ENCODE measurements around the gene PRMT1. TPM values are rescaled to one million over a fixed set of nuclear protein-coding genes. Genes with fewer than 3 reads are reported as not detected.

The PRMT1 gene
- total RNA-seq, 1 donor from 2014 or later: 90.8 TPM

GRCh38 chr19:49710372-49710951, 33.4 kb downstream of the PRMT1 start:
- intact Hi-C loops (cut with DNase I): no loop called here
- no peaks in the 10 kb centered on the region for H3K9me3 ChIP-seq
- TF ChIP-seq CTCF (IDR thresholded peaks at IDR 0.05): no peak
- no peaks in the 10 kb centered on the region for H3K4me1 ChIP-seq
- H3K4me3 ChIP-seq: no peak overlapping the region
- no peaks in the 10 kb centered on the region for H3K36me3 ChIP-seq
- H3K27ac ChIP-seq: no peak overlapping the region
- DNase-seq (no peak), ATAC-seq (no peak)
- no peaks in the 10 kb centered on the region for H3K27me3 ChIP-seq

GRCh38 chr19:49712397-49712859, 35.4 kb downstream of the PRMT1 start:
- Histone ChIP-seq H3K4me3 (no peak overlapping the region), H3K9me3 (no peaks in the 10 kb centered on the region), H3K36me3 (no peaks in the 10 kb centered on the region), H3K4me1 (peaks cover 3% of the 10 kb centered on the region), H3K27ac (no peak overlapping the region), H3K27me3 (no peaks in the 10 kb centered on the region)
- intact Hi-C loops (cut with DNase I): no loop called here
- ATAC-seq (peak; percentile 28), DNase-seq (no peak)
- no peak for TF ChIP-seq CTCF (IDR thresholded peaks at IDR 0.05)

GRCh38 chr19:49713236-49713845, 36.3 kb downstream of the PRMT1 start:
- Histone ChIP-seq H3K27me3 (no peaks in the 10 kb centered on the region), H3K27ac (no peak overlapping the region), H3K4me3 (no peak overlapping the region), H3K4me1 (peaks cover 5% of the 10 kb centered on the region), H3K36me3 (no peaks in the 10 kb centered on the region), H3K9me3 (no peaks in the 10 kb centered on the region)
- DNase-seq (no peak), ATAC-seq (no peak)
- intact Hi-C loops (cut with DNase I): no loop called here
- TF ChIP-seq CTCF (IDR thresholded peaks at IDR 0.05): no peak

GRCh38 chr19:49716154-49716553, 39.1 kb downstream of the PRMT1 start:
- no peaks in the 10 kb centered on the region for H3K9me3 ChIP-seq
- intact Hi-C loops (cut with DNase I): no loop called here
- peaks cover 5% of the 10 kb centered on the region for H3K4me1 ChIP-seq
- no peak overlapping the region for H3K4me3 ChIP-seq
- H3K27ac ChIP-seq: no peak overlapping the region
- DNase-seq (no peak), ATAC-seq (peak; percentile 43)
- H3K36me3 ChIP-seq: no peaks in the 10 kb centered on the region
- no peak for TF ChIP-seq CTCF (IDR thresholded peaks at IDR 0.05)
- H3K27me3 ChIP-seq: no peaks in the 10 kb centered on the region

- no peak for TF ChIP-seq CTCF (IDR thresholded peaks at IDR 0.05)
- no peak overlapping the region for H3K4me3 ChIP-seq
- DNase-seq: no peak
- H3K4me1 ChIP-seq: peaks cover 5% of the 10 kb centered on the region
- intact Hi-C loops (cut with DNase I): no loop called here
- H3K9me3 ChIP-seq: no peaks in the 10 kb centered on the region
- H3K27ac ChIP-seq: no peak overlapping the region
- H3K36me3 ChIP-seq: no peaks in the 10 kb centered on the region
- ATAC-seq: no peak
- H3K27me3 ChIP-seq: no peaks in the 10 kb centered on the region
Measured at GRCh38 chr19:49718511-49718910, 41.4 kb downstream of the PRMT1 start.
